ENCODE measurements around the gene BIN1. TPM values are rescaled to one million over a fixed set of nuclear protein-coding genes. Genes with fewer than 3 reads are reported as not detected.

The BIN1 gene
- total RNA-seq, 1 experiment from 2014 or later: 58.6 TPM

- no peaks in the 10 kb centered on the region for H3K27me3 ChIP-seq (ENCODE audit: control insufficient read depth, insufficient read depth, low read length)
- in situ Hi-C loops (cut with HindIII; ENCODE audit: low pct_unique_long_range_greater_than_20kb, low sequenced_read_pairs): no loop called here
- peaks cover 5% of the 10 kb centered on the region for H3K4me1 ChIP-seq (ENCODE audit: control insufficient read depth, insufficient read depth, low read length)
- H3K4me3 ChIP-seq (ENCODE audit: low read depth in 2 of 2, low read length in 2 of 2): no peak overlapping the region
- no peak for TF ChIP-seq POLR2AphosphoS5 (IDR thresholded peaks at IDR 0.05; ENCODE audit: low read depth, low read length)
- no peak for TF ChIP-seq REST (IDR thresholded peaks at IDR 0.05; ENCODE audit: insufficient read depth in 1 of 2, low read depth in 2 of 2, low read length in 1 of 2)
- no peak for TF ChIP-seq CTCF (IDR thresholded peaks at IDR 0.05)
- no peak for TF ChIP-seq SIN3A (IDR thresholded peaks at IDR 0.05; ENCODE audit: borderline replicate concordance, insufficient read depth, low read depth, low read length)
- no peak for TF ChIP-seq TCF7L2 (IDR thresholded peaks at IDR 0.05; ENCODE audit: low read depth, low read length)
- POLR2A ChIA-PET: no interaction called here
- no TSS peak for BruUV-seq (replicated peaks)
- H3K27ac ChIP-seq (ENCODE audit: low read length): no peak overlapping the region
- no peaks in the 10 kb centered on the region for H3K9me3 ChIP-seq (ENCODE audit: control insufficient read depth, insufficient read depth, low read depth, low read length)
- intact Hi-C loops (cut with micrococcal nuclease; ENCODE audit: unreplicated experiment): no loop called here
- no peak for ATAC-seq
- no peaks in the 10 kb centered on the region for H3K36me3 ChIP-seq (ENCODE audit: control insufficient read depth, insufficient read depth, low read length)
- DNase-seq (ENCODE audit: low read depth, low spot score): no peak
- CTCF ChIA-PET: no interaction called here
Observed at GRCh38 chr2:127093648-127094210, 13.2 kb downstream of the BIN1 start.

DNA sequence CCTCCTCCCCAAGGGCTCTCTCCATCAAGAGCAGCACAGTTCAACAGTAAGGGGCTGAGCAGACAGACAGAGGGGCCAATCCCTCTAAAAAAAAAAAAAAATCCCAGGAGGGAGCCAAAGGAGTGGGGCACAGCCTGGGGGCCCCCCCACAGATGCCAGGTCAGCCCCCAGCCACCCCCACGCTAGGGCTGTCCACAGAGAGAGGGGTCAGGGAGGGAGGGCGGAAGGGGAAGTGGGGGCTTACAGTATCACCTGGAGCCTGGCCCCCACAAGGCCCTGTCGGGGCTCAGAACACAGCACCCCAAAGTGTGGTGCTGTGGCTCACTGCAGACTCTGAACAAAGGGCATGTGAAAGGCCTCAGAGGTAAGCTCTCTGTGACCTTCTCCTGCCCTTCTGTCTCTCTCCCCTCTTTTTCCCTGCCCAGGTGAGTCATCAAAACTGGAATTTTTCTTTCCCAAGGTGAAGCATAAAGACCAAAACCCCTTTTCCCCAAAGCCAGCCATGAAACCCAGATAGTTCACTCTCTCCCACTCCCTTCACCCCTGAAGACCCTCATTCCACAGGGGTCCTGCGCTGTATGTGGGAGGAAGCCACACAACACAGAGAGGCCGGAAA, 13.9 kb downstream of the BIN1 start:
- intact Hi-C loops (cut with micrococcal nuclease; ENCODE audit: unreplicated experiment) (no loop called here), in situ Hi-C loops (cut with HindIII; ENCODE audit: low pct_unique_long_range_greater_than_20kb, low sequenced_read_pairs) (no loop called here)
- POLR2A ChIA-PET: no interaction called here
- Histone ChIP-seq H3K4me1 (ENCODE audit: control insufficient read depth, insufficient read depth, low read length) (peaks cover 9% of the 10 kb centered on the region), H3K36me3 (ENCODE audit: control insufficient read depth, insufficient read depth, low read length) (no peaks in the 10 kb centered on the region), H3K27me3 (ENCODE audit: control insufficient read depth, insufficient read depth, low read length) (no peaks in the 10 kb centered on the region), H3K27ac (ENCODE audit: low read length) (no peak overlapping the region), H3K9me3 (ENCODE audit: control insufficient read depth, insufficient read depth, low read depth, low read length) (no peaks in the 10 kb centered on the region), H3K4me3 (ENCODE audit: low read depth in 2 of 2, low read length in 2 of 2) (no peak overlapping the region)
- CTCF ChIA-PET: no interaction called here
- DNase-seq (ENCODE audit: low read depth, low spot score) (no peak), ATAC-seq (no peak)
- no peak for TF ChIP-seq SIN3A (IDR thresholded peaks at IDR 0.05; ENCODE audit: borderline replicate concordance, insufficient read depth, low read depth, low read length)
- TF ChIP-seq CTCF (IDR thresholded peaks at IDR 0.05): no peak
- TF ChIP-seq TCF7L2 (IDR thresholded peaks at IDR 0.05; ENCODE audit: low read depth, low read length): no peak
- TF ChIP-seq REST (IDR thresholded peaks at IDR 0.05; ENCODE audit: insufficient read depth in 1 of 2, low read depth in 2 of 2, low read length in 1 of 2): no peak
- TF ChIP-seq POLR2AphosphoS5 (IDR thresholded peaks at IDR 0.05; ENCODE audit: low read depth, low read length): no peak
- no TSS peak for BruUV-seq (replicated peaks)

Data from Panc1 (cell line).